H1 (cell line): Measurements from ENCODE around the gene CA7. TPM values are rescaled to one million over a fixed set of nuclear protein-coding genes. Genes with fewer than 3 reads are reported as not detected.

ENCODE experiments used
- CTCF ChIA-PET: fragments of 300-600 bp; sonication (Branson Sonifier 250); formaldehyde crosslinking; loops from one replicate; lab custom pipeline; 2021; ENCODE audit not compliant: partially characterized antibody; lab: Charles Lee
- POLR2A ChIA-PET: fragments of 300-600 bp; sonication (Branson Sonifier 250); formaldehyde crosslinking; loops from one replicate; lab custom pipeline; 2021; ENCODE audit warnings: inconsistent platforms; ENCODE audit not compliant: partially characterized antibody; lab: Charles Lee
- DNase-seq, 2 experiments: peaks; one replicate each; pipeline versions ENCODE4 v3.0.0 to v3.0.0-alpha.2; 2010 to 2022; ENCODE audit warnings: low spot score in 2 of 2, low read depth in 1 of 2, mixed read lengths in 1 of 2
- FAIRE-seq: peaks from 2 replicates; lab custom pipeline; 2011; peaks lifted over from hg19 to GRCh38; lab: Jason Lieb, UNC
- H2AFZ ChIP-seq: 2 replicates; pipeline ENCODE4 v1.8.1; 2012; ENCODE audit warnings: low read length, inconsistent platforms
- H2AK5ac ChIP-seq: 2 replicates; pipeline ENCODE4 v1.6.1; 2013; ENCODE audit warnings: low read depth, low read length
- H2BK120ac ChIP-seq: replicated peaks from 2 replicates; pipeline ENCODE3; 2013; ENCODE audit warnings: low read depth, low read length, inconsistent platforms
- H2BK12ac ChIP-seq: 2 replicates; pipeline ENCODE4 v1.6.1; 2013; ENCODE audit warnings: low read depth, low read length
- H2BK15ac ChIP-seq: 2 replicates; pipeline ENCODE4 v1.6.1; 2013; ENCODE audit warnings: low read length
- H2BK20ac ChIP-seq: 2 replicates; pipeline ENCODE4 v1.6.1; 2013; ENCODE audit warnings: low read length
- H2BK5ac ChIP-seq: 2 replicates; pipeline ENCODE4 v1.6.1; 2013; ENCODE audit warnings: low read depth, low read length
- H3K14ac ChIP-seq: 2 replicates; pipeline ENCODE4 v1.6.1; 2013; ENCODE audit warnings: inconsistent platforms; ENCODE audit not compliant: insufficient read length
- H3K18ac ChIP-seq: 2 replicates; pipeline ENCODE4 v1.6.1; 2013; ENCODE audit warnings: low read length; ENCODE audit errors: extremely low read depth
- H3K23ac ChIP-seq: 2 replicates; pipeline ENCODE4 v1.6.1; 2013; ENCODE audit warnings: inconsistent platforms; ENCODE audit not compliant: insufficient read length
- H3K23me2 ChIP-seq: 2 replicates; pipeline ENCODE4 v1.6.1; 2013; ENCODE audit warnings: low read depth, low read length
- H3K27ac ChIP-seq: 2 replicates; pipeline ENCODE4 v1.6.1; 2011; ENCODE audit warnings: low read depth, low read length, inconsistent platforms
- H3K27me3 ChIP-seq, 4 experiments: replicated peaks in 1 of 4; 1 replicate in 1 of 4; 2 replicates in 3 of 4; pipeline versions ENCODE4 v1.6.1 to v1.8.1; 2011 to 2013; ENCODE audit warnings: low read length in 3 of 4, mild to moderate bottlenecking in 3 of 4, inconsistent platforms in 2 of 4, mixed read lengths in 2 of 4, moderate library complexity in 1 of 4; ENCODE audit not compliant: control insufficient read depth in 3 of 4, insufficient read depth in 3 of 4; ENCODE audit errors: extremely low read depth in 1 of 4
- H3K36me3 ChIP-seq, 4 experiments: 2 replicates each; pipeline versions ENCODE4 v1.6.1 to v1.8.1; 2011 to 2013; ENCODE audit warnings: mild to moderate bottlenecking in 4 of 4, low read length in 3 of 4, moderate library complexity in 2 of 4, control low read depth in 1 of 4, inconsistent platforms in 1 of 4; ENCODE audit not compliant: insufficient read depth in 4 of 4, control insufficient read depth in 2 of 4
- H3K4ac ChIP-seq: replicated peaks from 2 replicates; pipeline ENCODE3; 2013; ENCODE audit warnings: low read length, low read depth, mixed read lengths, inconsistent platforms; ENCODE audit not compliant: insufficient read length
- H3K4me1 ChIP-seq, 4 experiments: replicated peaks in 1 of 4; 1 replicate in 1 of 4; 2 replicates in 3 of 4; pipeline versions ENCODE4 v1.6.1 to v1.8.1; 2011 to 2013; ENCODE audit warnings: low read length in 3 of 4, inconsistent platforms in 2 of 4, mixed read lengths in 1 of 4; ENCODE audit not compliant: insufficient read depth in 4 of 4, control insufficient read depth in 3 of 4
- H3K4me2 ChIP-seq, 2 experiments: 2 replicates each; pipeline versions ENCODE4 v1.6.1 to v1.8.1; 2011 to 2013; ENCODE audit warnings: low read depth in 2 of 2, low read length in 2 of 2, control low read depth in 1 of 2, inconsistent platforms in 1 of 2, mild to moderate bottlenecking in 1 of 2; ENCODE audit not compliant: insufficient read depth in 1 of 2
- H3K4me3 ChIP-seq, 4 experiments: fragments of 200-600, 300-600 bp in 1 of 4; sonication (generic), shearing (Covaris generic), sonication (Bioruptor Twin) in 1 of 4; 2 replicates each; pipeline versions ENCODE4 v1.5.1 to v1.8.1; 2011 to 2016; ENCODE audit warnings: low read length in 4 of 4, low read depth in 3 of 4, control low read depth in 2 of 4, inconsistent platforms in 2 of 4, mild to moderate bottlenecking in 2 of 4, mixed read lengths in 1 of 4, moderate library complexity in 1 of 4; ENCODE audit not compliant: insufficient read depth in 2 of 4; ENCODE audit errors: extremely low read depth in 1 of 4
- H3K56ac ChIP-seq: replicated peaks from 2 replicates; pipeline ENCODE3; 2013; ENCODE audit warnings: low read depth, mild to moderate bottlenecking, mixed read lengths, low read length, inconsistent platforms; ENCODE audit not compliant: insufficient read length
- H3K79me1 ChIP-seq: 2 replicates; pipeline ENCODE4 v1.6.1; 2013; ENCODE audit warnings: low read depth, low read length, control low read depth
- H3K79me2 ChIP-seq, 2 experiments: 2 replicates each; pipeline versions ENCODE4 v1.6.1 to v1.8.1; 2012 to 2013; ENCODE audit warnings: low read length in 2 of 2, mild to moderate bottlenecking in 2 of 2, inconsistent platforms in 1 of 2; ENCODE audit not compliant: insufficient read depth in 2 of 2, control insufficient read depth in 1 of 2
- H3K9ac ChIP-seq, 4 experiments: replicated peaks in 1 of 4; 1 replicate in 1 of 4; 2 replicates in 3 of 4; pipeline versions ENCODE4 v1.6.1 to v1.8.1; 2011 to 2013; ENCODE audit warnings: low read depth in 3 of 4, low read length in 3 of 4, control low read depth in 2 of 4, mild to moderate bottlenecking in 2 of 4, moderate library complexity in 2 of 4, inconsistent platforms in 1 of 4; ENCODE audit errors: extremely low read depth in 1 of 4
- H3K9me3 ChIP-seq, 2 experiments: 2 replicates each; pipeline versions ENCODE4 v1.6.1 to v1.8.1; 2012 to 2013; ENCODE audit warnings: mild to moderate bottlenecking in 2 of 2, moderate library complexity in 2 of 2, control low read depth in 1 of 2, inconsistent platforms in 1 of 2, low read depth in 1 of 2, low read length in 1 of 2, mixed read lengths in 1 of 2; ENCODE audit not compliant: insufficient read depth in 2 of 2
- H4K20me1 ChIP-seq, 2 experiments: replicated peaks in 1 of 2; 2 replicates each; pipeline versions ENCODE3 to v1.8.1; 2011 to 2013; ENCODE audit warnings: inconsistent platforms in 2 of 2, low read length in 2 of 2, mild to moderate bottlenecking in 1 of 2; ENCODE audit not compliant: insufficient read depth in 2 of 2, control insufficient read depth in 1 of 2
- H4K5ac ChIP-seq: 2 replicates; pipeline ENCODE4 v1.6.1; 2013; ENCODE audit warnings: low read length, low read depth, mixed read lengths, inconsistent platforms; ENCODE audit not compliant: insufficient read length
- H4K8ac ChIP-seq: 2 replicates; pipeline ENCODE4 v1.8.0; 2013; ENCODE audit warnings: mild to moderate bottlenecking, moderate library complexity, low read length, inconsistent platforms; ENCODE audit not compliant: insufficient read depth; ENCODE audit errors: extremely low read depth
- H4K91ac ChIP-seq: replicated peaks from 2 replicates; pipeline ENCODE3; 2013; ENCODE audit warnings: low read length, mixed read lengths, inconsistent platforms; ENCODE audit not compliant: insufficient read length
- CBX8 ChIP-seq: fragments of 300-800, 300-1000 bp; sonication (generic); IDR thresholded peaks from 2 replicates; pipeline ENCODE4 v1.7.1; 2016; ENCODE audit warnings: low read depth, low read length, borderline replicate concordance
- GTF2F1 ChIP-seq: IDR thresholded peaks from 2 replicates; pipeline ENCODE4 v1.6.1; 2012; ENCODE audit warnings: low read depth, low read length, improper control_type of control experiment, borderline replicate concordance
- NANOG ChIP-seq: IDR thresholded peaks from 2 replicates; pipeline ENCODE4 v1.6.1; 2011; ENCODE audit warnings: low read length, low read depth, mild to moderate bottlenecking, inconsistent platforms; ENCODE audit not compliant: insufficient read depth, poor library complexity, severe bottlenecking
- RFX5 ChIP-seq: IDR thresholded peaks from 2 replicates; pipeline ENCODE4 v1.6.1; 2011; ENCODE audit warnings: low read depth, low read length, improper control_type of control experiment, borderline replicate concordance
- RNF2 ChIP-seq: fragments of 200-900, 300-1000 bp; sonication (generic); IDR thresholded peaks from 2 replicates; pipeline ENCODE4 v1.7.1; 2016; ENCODE audit warnings: borderline replicate concordance, low read depth, mild to moderate bottlenecking, antibody characterized with exemption, low read length; ENCODE audit not compliant: poor library complexity, severe bottlenecking; ENCODE audit errors: missing control alignments
- SP4 ChIP-seq: IDR thresholded peaks from 2 replicates; pipeline ENCODE4 v1.6.1; 2012; ENCODE audit warnings: low read length, inconsistent platforms
- TAF1 ChIP-seq: IDR thresholded peaks from 2 replicates; pipeline ENCODE4 v1.6.1; 2011; ENCODE audit warnings: mild to moderate bottlenecking, low read depth, low read length
- WGBS, 2 experiments: shearing (Covaris generic) in 1 of 2; methylation state at CpG; one replicate each; pipeline versions ENCODE4 v1.1.6 to v1.1.7; 2013 to 2015; ENCODE audit warnings: low lambda C conversion rate in 2 of 2, mixed read lengths in 2 of 2, inconsistent platforms in 1 of 2, low coverage in 1 of 2, missing lambda C conversion rate in 1 of 2; ENCODE audit not compliant: insufficient replicate concordance in 2 of 2, insufficient coverage in 1 of 2, insufficient read length in 1 of 2; ENCODE audit errors: extremely low coverage in 1 of 2, missing lambda C conversion rate in 1 of 2; 5-methylcytosine and 5-hydroxymethylcytosine counted together
- polyA plus RNA-seq, 7 experiments: library from polyadenylated mRNA; depleted of rRNA in 3 of 7; stranded (reverse) in 5 of 7; unstranded in 2 of 7; fragments of >200 nt in 5 of 7; fragments of 200-250 nt in 2 of 7; gene quantifications; 1 replicate in 5 of 7; 2 replicates in 1 of 7; 4 replicates in 1 of 7; pipeline versions ENCODE4 v1.2.1 to v1.2.3, GENCODE V29; 2011 to 2013; ENCODE audit warnings: missing spikeins in 2 of 7, mixed read lengths in 2 of 7
- total RNA-seq: library from RNA; stranded (reverse); fragmentation: NEBNext Ultra II Directional; extraction: Animal tissue kit (Norgen Biotek cat#: 25700); gene quantifications from 2 replicates; pipeline ENCODE4 v1.2.1, GENCODE V29; 2021

CA7 gene
- total and polyA plus RNA-seq, 2 of the 8 experiments (the other 6 are each of a cell fraction or from before 2014, with no cell fraction given) = 1.7 to 2.7 TPM

GRCh38 chr16:66851166-66851964 lies 7.2 kb downstream of the CA7 start:
- no peak overlapping the region for H3K18ac ChIP-seq
- H3K56ac ChIP-seq = no peak overlapping the region
- no peaks in the 10 kb centered on the region for H3K79me2 ChIP-seq
- FAIRE-seq = no peak
- H3K23me2 ChIP-seq = no peaks in the 10 kb centered on the region
- WGBS, 2 experiments = 85% methylated on average over 13 of the region's 13 CpGs; no CpG with 5 or more reads in 1 of the 2 experiments
- CTCF ChIA-PET = interaction anchor here (0.7 to 13.4 kb wide), 9 partner anchors 9 to 123 kb away, joined by 3 to 162 read pairs (median 4); partner anchors contain the start of genes NAE1 and PDP2
- H2AFZ ChIP-seq = no peak overlapping the region
- 0 out of 2 replicates have a peak overlapping the region, but pooled peaks have one; percentile 60 for H2BK12ac ChIP-seq
- no peaks in the 10 kb centered on the region for H3K4me1 ChIP-seq
- no peaks in the 10 kb centered on the region for H3K79me1 ChIP-seq
- H3K4ac ChIP-seq = no peak overlapping the region
- H3K14ac ChIP-seq = no peak overlapping the region
- peaks cover 0 to 8% (median 3%) of the 10 kb centered on the region in 4 experiments; a peak in 4 of 7 replicates for H3K27me3 ChIP-seq
- H4K5ac ChIP-seq = no peak overlapping the region
- H3K9me3 ChIP-seq = no peaks in the 10 kb centered on the region
- no peak for TF ChIP-seq GTF2F1
- no peak for TF ChIP-seq RFX5
- TF ChIP-seq CBX8 = no peak
- TF ChIP-seq TAF1 = no peak
- TF ChIP-seq NANOG = no peak
- no peak for TF ChIP-seq RNF2
- no peak for TF ChIP-seq SP4
- TF ChIP-seq, all 59 proteins: peak for 0
- no peaks in the 10 kb centered on the region for H3K36me3 ChIP-seq
- H2BK20ac ChIP-seq = no peak overlapping the region
- H3K9ac ChIP-seq = no peak overlapping the region
- POLR2A ChIA-PET = interaction anchor here (1.1 kb wide), 1 partner anchor 21 kb away, joined by 4 read pairs; the partner anchor contains the start of gene NAE1
- no peak overlapping the region for H3K27ac ChIP-seq
- no peak overlapping the region for H2BK15ac ChIP-seq
- no peaks in the 10 kb centered on the region for H4K20me1 ChIP-seq
- H2BK120ac ChIP-seq = no peak overlapping the region
- H3K4me2 ChIP-seq = no peak overlapping the region
- no peak overlapping the region for H3K23ac ChIP-seq
- H4K91ac ChIP-seq = no peak overlapping the region
- H2AK5ac ChIP-seq = no peak overlapping the region
- no peak overlapping the region for H3K4me3 ChIP-seq
- H4K8ac ChIP-seq = 0 out of 2 replicates have a peak overlapping the region, but pooled peaks have one; percentile 63
- DNase-seq = no peak
- no peak overlapping the region for H2BK5ac ChIP-seq
